ENCODE measurements around the gene CRHR1. TPM values are rescaled to one million over a fixed set of nuclear protein-coding genes. Genes with fewer than 3 reads are reported as not detected.

The CRHR1 gene
- total and polyA plus RNA-seq, 2 of the 4 experiments (the other 2 are of a cell fraction), result not detected

- intact Hi-C loops (cut with micrococcal nuclease), result no loop called here
- no peak overlapping the region for H2BK120ac ChIP-seq (ENCODE audit: low read depth, low read length)
- H3K56ac ChIP-seq (ENCODE audit: extremely low read depth, insufficient read depth, low read length), result no peak overlapping the region
- no peak overlapping the region for H3K27ac ChIP-seq (ENCODE audit: insufficient read depth, low read length)
- WGBS, 2 experiments (ENCODE audit: extremely low coverage in 2 of 2, insufficient read length in 1 of 2), result 44% methylated on average over 6 of the region's 6 CpGs; no CpG with 5 or more reads in 1 of the 2 experiments
- no peak for DNase-seq
- TF ChIP-seq RAD21 (IDR thresholded peaks at IDR 0.05; ENCODE audit: low read length), result no peak
- 0 out of 2 replicates have a peak, but pooled peaks have one; percentile 5 for TF ChIP-seq CTCF (conservative IDR thresholded peaks at IDR 0.05; ENCODE audit: low read depth, low read length)
- no peak overlapping the region for H2BK20ac ChIP-seq (ENCODE audit: low read depth, low read length)
- no peaks in the 10 kb centered on the region for H3K79me1 ChIP-seq (ENCODE audit: low read depth in 1 of 2, low read length in 2 of 2)
- no peak overlapping the region for H3K9ac ChIP-seq (ENCODE audit: low read depth, low read length)
- no peak overlapping the region for H2AK5ac ChIP-seq (ENCODE audit: low read depth, low read length)
- peaks cover 55% of the 10 kb centered on the region for H3K27me3 ChIP-seq (ENCODE audit: control insufficient read depth, insufficient read depth, low read length)
- no peaks in the 10 kb centered on the region for H4K20me1 ChIP-seq (ENCODE audit: insufficient read depth, low read length)
- in situ Hi-C loops (cut with MboI; ENCODE audit: low sequenced_read_pairs), result no loop called here
- H3K9me3 ChIP-seq (ENCODE audit: control insufficient read depth, insufficient read depth, low read length), result no peaks in the 10 kb centered on the region
- ChIA-PET POLR2A (ENCODE audit: unreplicated experiment) (no interaction called here), CTCF (interaction anchor here (0.6 kb wide), 1 partner anchor 157 kb away, joined by 3 read pairs; no protein-coding TSS in a partner anchor)
- H3K18ac ChIP-seq (ENCODE audit: low read depth, low read length), result no peak overlapping the region
- no peak overlapping the region for H3K4me2 ChIP-seq (ENCODE audit: low read depth, low read length)
- no peak overlapping the region for H3K4ac ChIP-seq (ENCODE audit: low read depth, low read length)
- no peak overlapping the region for H4K8ac ChIP-seq (ENCODE audit: low read depth in 2 of 2, low read length in 2 of 2)
- H2AK9ac ChIP-seq (replicated peaks; ENCODE audit: low read depth, low read length, poor library complexity), result no peak overlapping the region
- H2BK5ac ChIP-seq (ENCODE audit: low read depth, low read length, poor library complexity, severe bottlenecking), result no peak overlapping the region
- H3K4me3 ChIP-seq (ENCODE audit: insufficient read depth, low read depth, low read length), result no peak overlapping the region
- H3K23ac ChIP-seq (ENCODE audit: low read depth, low read length), result no peak overlapping the region
- ATAC-seq (ENCODE audit: low read depth), result no peak
- H4K91ac ChIP-seq (ENCODE audit: insufficient read depth, low read depth, low read length), result no peak overlapping the region
- no TSS peak for BruUV-seq (replicated peaks)
- H3K9me1 ChIP-seq (ENCODE audit: insufficient read depth, low read length), result no peaks in the 10 kb centered on the region
- H3K4me1 ChIP-seq (ENCODE audit: control insufficient read depth, insufficient read depth, low read length), result no peaks in the 10 kb centered on the region
- H2BK15ac ChIP-seq (ENCODE audit: low read depth, low read length), result no peak overlapping the region
- H4K5ac ChIP-seq (ENCODE audit: low read depth, low read length), result no peak overlapping the region
- H2AFZ ChIP-seq (replicated peaks; ENCODE audit: low read length, poor library complexity), result no peak overlapping the region
- H3K36me3 ChIP-seq (ENCODE audit: control insufficient read depth, insufficient read depth, low read length), result no peaks in the 10 kb centered on the region
- H3K14ac ChIP-seq (replicated peaks; ENCODE audit: low read depth, low read length), result no peak overlapping the region
- dilution Hi-C loops (cut with HindIII; ENCODE audit: low sequenced_read_pairs, unreplicated experiment), result no loop called here
Observed at GRCh38 chr17:45794840-45795239, 10.7 kb downstream of the CRHR1 start.
